CD4-positive, alpha-beta T cell (primary cell): ENCODE results near the gene UBE3B. TPM values are rescaled to one million over a fixed set of nuclear protein-coding genes. Genes with fewer than 3 reads are reported as not detected.

Experiments
- ATAC-seq: fragments of 200-7000 bp; cut with Tn5 transposase; one replicate; pipeline ENCODE4 v1.10.0; 2022; ENCODE audit warnings: mild to moderate bottlenecking; ENCODE audit not compliant: poor library complexity
- CTCF ChIA-PET: fragments of 350-600 bp; sonication (Branson Sonifier 250); formaldehyde crosslinking; loops from one replicate; lab custom pipeline; 2021; ENCODE audit warnings: antibody characterized with exemption, inconsistent platforms; lab: Charles Lee
- POLR2A ChIA-PET: fragments of 350-600 bp; sonication (Branson Sonifier 250); formaldehyde crosslinking; loops from one replicate; lab custom pipeline; 2021; ENCODE audit warnings: antibody characterized with exemption, inconsistent platforms; lab: Charles Lee
- DNase-seq, 14 experiments: peaks; one replicate each; pipeline ENCODE4 v3.0.0-alpha.2; 2013 to 2020; ENCODE audit warnings: mixed read lengths in 2 of 14
- H3K27ac ChIP-seq, 2 donors: one replicate each; pipeline versions ENCODE4 v1.5.1 to v1.7.0; 2013; ENCODE audit warnings: low read length in 2 of 2, low read depth in 1 of 2, mild to moderate bottlenecking in 1 of 2
- H3K27me3 ChIP-seq, 2 experiments: 1 replicate in 1 of 2; 2 replicates in 1 of 2; pipeline versions ENCODE4 v1.6.1 to v1.7.0; 2013; ENCODE audit warnings: low read length in 2 of 2, control low read depth in 1 of 2, mild to moderate bottlenecking in 1 of 2, moderate library complexity in 1 of 2; ENCODE audit not compliant: insufficient read depth in 2 of 2, control insufficient read depth in 1 of 2
- H3K36me3 ChIP-seq: one replicate; pipeline ENCODE4 v1.6.1; 2013; ENCODE audit warnings: low read length, control low read depth; ENCODE audit not compliant: insufficient read depth
- H3K4me1 ChIP-seq: one replicate; pipeline ENCODE4 v1.6.1; 2013; ENCODE audit warnings: low read length, control low read depth; ENCODE audit not compliant: insufficient read depth
- H3K4me3 ChIP-seq: one replicate; pipeline ENCODE4 v1.5.1; 2013; ENCODE audit warnings: mild to moderate bottlenecking, low read length, moderate library complexity
- H3K9me3 ChIP-seq, 2 experiments: 1 replicate in 1 of 2; 2 replicates in 1 of 2; pipeline versions ENCODE4 v1.6.1 to v1.7.0; 2013; ENCODE audit warnings: low read length in 2 of 2, mild to moderate bottlenecking in 2 of 2, control low read depth in 1 of 2, moderate library complexity in 1 of 2; ENCODE audit not compliant: control insufficient read depth in 1 of 2, insufficient read depth in 1 of 2
- H3K27ac Mint-ChIP-seq: one replicate; pipeline ENCODE4 v1.8.0; 2020; ENCODE audit warnings: mixed read lengths
- H3K27me3 Mint-ChIP-seq: one replicate; pipeline ENCODE4 v1.8.0; 2021; ENCODE audit warnings: mixed read lengths
- H3K36me3 Mint-ChIP-seq: one replicate; pipeline ENCODE4 v1.8.0; 2021; ENCODE audit warnings: low read depth, mixed read lengths
- H3K4me1 Mint-ChIP-seq: one replicate; pipeline ENCODE4 v1.8.0; 2021; ENCODE audit warnings: low read depth, mixed read lengths
- H3K4me3 Mint-ChIP-seq: one replicate; pipeline ENCODE4 v1.8.0; 2020; ENCODE audit warnings: mild to moderate bottlenecking, mixed read lengths
- H3K9me3 Mint-ChIP-seq: one replicate; pipeline ENCODE4 v1.8.0; 2020; ENCODE audit warnings: mixed read lengths
- CTCF ChIP-seq: fragments of 200-600 bp; IDR thresholded peaks from one replicate; pipeline ENCODE4 v1.8.0; 2022; ENCODE audit warnings: antibody characterized with exemption, mild to moderate bottlenecking
- intact Hi-C, 2 experiments: fragments of 100-400 bp; cut with DNase I in 1 of 2; cut with micrococcal nuclease in 1 of 2; formaldehyde crosslinking; loops; one replicate each; pipeline versions ENCODE4 v1.15.1 to v1.9.0; 2023 to 2025; cut with DNase I, micrococcal nuclease
- total RNA-seq, 174 experiments: library from RNA in 2 of 174; stranded (reverse) in 2 of 174; gene quantifications; one replicate each; pipeline ENCODE4 v1.2.3 and lab custom pipeline; 2021 to 2026

Gene UBE3B
- total RNA-seq, 2 experiments from 2014 or later = 17.2 to 19.9 TPM

- peaks cover 56% of the 10 kb centered on the region for H3K36me3 Mint-ChIP-seq
Measured at GRCh38 chr12:109481863-109482262, 4.4 kb downstream of the UBE3B start.

DNA sequence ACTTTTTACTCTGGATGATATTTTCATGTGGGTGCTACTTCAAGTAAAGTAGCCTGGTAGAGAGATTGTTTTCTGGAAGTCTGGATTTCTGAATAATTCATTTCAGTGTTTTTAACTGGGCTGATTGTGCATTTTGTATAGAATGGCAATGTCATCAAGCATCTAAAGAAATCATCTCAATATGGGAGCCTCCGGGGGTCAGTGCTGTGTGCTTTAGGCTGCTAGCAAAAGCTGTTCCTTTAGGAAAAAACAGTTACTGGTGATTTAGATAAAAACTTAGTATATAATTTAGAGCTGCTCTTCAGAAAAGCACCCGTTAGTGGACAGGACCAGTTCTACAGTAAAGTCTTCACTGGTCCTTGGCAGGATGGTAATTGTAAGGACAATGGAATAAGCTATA is 5.1 kb downstream of the UBE3B start:
- POLR2A ChIA-PET = no interaction called here
- no peaks in the 10 kb centered on the region for H3K9me3 Mint-ChIP-seq
- DNase-seq (no peak), ATAC-seq (no peak)
- Histone ChIP-seq H3K36me3 (peaks cover 47% of the 10 kb centered on the region), H3K27me3 (no peaks in the 10 kb centered on the region), H3K27ac (no peak overlapping the region), H3K9me3 (no peaks in the 10 kb centered on the region), H3K4me1 (peaks cover 13% of the 10 kb centered on the region), H3K4me3 (no peak overlapping the region)
- CTCF ChIA-PET = no interaction called here
- H3K4me1 Mint-ChIP-seq = peaks cover 22% of the 10 kb centered on the region
- H3K36me3 Mint-ChIP-seq = peaks cover 56% of the 10 kb centered on the region
- no peak for TF ChIP-seq CTCF
- H3K27ac Mint-ChIP-seq = no peak overlapping the region
- H3K27me3 Mint-ChIP-seq = no peaks in the 10 kb centered on the region
- intact Hi-C loops = no loop called here
- H3K4me3 Mint-ChIP-seq = no peak overlapping the region

More at GRCh38 chr12:109481863-109482262, 4.4 kb downstream of the UBE3B start:
- Mint-ChIP-seq H3K9me3 (no peaks in the 10 kb centered on the region), H3K4me1 (peaks cover 29% of the 10 kb centered on the region), H3K27me3 (no peaks in the 10 kb centered on the region), H3K4me3 (no peak overlapping the region), H3K27ac (no peak overlapping the region)
- ChIA-PET CTCF (no interaction called here), POLR2A (no interaction called here)
- no peak for TF ChIP-seq CTCF
- peaks cover 13% of the 10 kb centered on the region for H3K4me1 ChIP-seq
- DNase-seq (no peak), ATAC-seq (no peak)
- intact Hi-C loops = no loop called here
- no peak overlapping the region for H3K4me3 ChIP-seq
- H3K27me3 ChIP-seq = no peaks in the 10 kb centered on the region
- H3K9me3 ChIP-seq = no peaks in the 10 kb centered on the region
- H3K27ac ChIP-seq = no peak overlapping the region
- H3K36me3 ChIP-seq = peaks cover 41% of the 10 kb centered on the region

GRCh38 chr12:109482894-109483293 is 5.5 kb downstream of the UBE3B start:
- DNase-seq = no peak
- H3K36me3 ChIP-seq = peaks cover 51% of the 10 kb centered on the region
- ChIA-PET CTCF (no interaction called here), POLR2A (no interaction called here)
- no peaks in the 10 kb centered on the region for H3K9me3 ChIP-seq
- Mint-ChIP-seq H3K36me3 (peaks cover 56% of the 10 kb centered on the region), H3K27me3 (no peaks in the 10 kb centered on the region), H3K9me3 (no peaks in the 10 kb centered on the region), H3K27ac (no peak overlapping the region), H3K4me1 (peaks cover 18% of the 10 kb centered on the region), H3K4me3 (no peak overlapping the region)
- no peak overlapping the region for H3K27ac ChIP-seq
- H3K27me3 ChIP-seq = no peaks in the 10 kb centered on the region
- TF ChIP-seq CTCF = no peak
- H3K4me1 ChIP-seq = peaks cover 10% of the 10 kb centered on the region
- no peak for ATAC-seq
- no peak overlapping the region for H3K4me3 ChIP-seq
- intact Hi-C loops = no loop called here
